OCI-M1 (cell line): Measurements from ENCODE around the gene TXNRD1.

Source experiments
- DNase-seq: peaks from one replicate; lab custom pipeline; 2025; lab: John Stamatoyannopoulos, UW

The TXNRD1 gene

DNA sequence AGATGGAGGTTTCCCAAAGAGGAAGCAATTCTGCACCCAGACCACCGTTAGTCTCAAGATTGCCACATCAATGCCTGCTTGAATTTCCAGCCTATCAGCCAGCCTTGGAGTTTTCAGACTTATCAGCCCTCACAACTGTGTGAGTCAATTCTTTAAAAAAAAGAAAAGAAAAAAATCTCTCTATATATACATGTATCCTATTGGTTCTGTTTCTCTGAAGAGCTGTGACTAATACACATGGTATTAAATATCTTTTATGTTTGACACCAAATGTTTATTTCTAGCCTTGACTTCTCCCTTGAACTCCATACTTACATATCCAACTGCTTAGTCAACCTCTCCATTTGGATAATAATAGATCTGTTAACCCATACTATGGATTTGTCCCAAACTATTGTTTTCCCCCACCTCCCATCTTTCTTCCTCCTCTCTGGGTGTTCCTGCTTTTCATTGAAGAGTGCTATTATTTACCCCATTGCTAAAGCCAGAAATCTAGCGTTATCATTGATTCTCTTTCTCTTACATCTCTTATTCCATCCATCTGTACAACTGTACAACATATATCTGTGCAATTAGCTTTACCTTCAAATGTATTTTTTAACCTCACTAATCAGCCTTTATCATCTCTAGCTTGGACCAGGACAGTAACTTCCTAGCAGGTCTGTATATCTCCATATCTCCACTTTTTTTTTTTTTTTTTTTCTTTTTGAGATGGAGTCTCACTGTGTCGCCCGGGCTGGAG lies 65.3 kb downstream of the TXNRD1 start:
- peak; percentile 83 for DNase-seq

DNA sequence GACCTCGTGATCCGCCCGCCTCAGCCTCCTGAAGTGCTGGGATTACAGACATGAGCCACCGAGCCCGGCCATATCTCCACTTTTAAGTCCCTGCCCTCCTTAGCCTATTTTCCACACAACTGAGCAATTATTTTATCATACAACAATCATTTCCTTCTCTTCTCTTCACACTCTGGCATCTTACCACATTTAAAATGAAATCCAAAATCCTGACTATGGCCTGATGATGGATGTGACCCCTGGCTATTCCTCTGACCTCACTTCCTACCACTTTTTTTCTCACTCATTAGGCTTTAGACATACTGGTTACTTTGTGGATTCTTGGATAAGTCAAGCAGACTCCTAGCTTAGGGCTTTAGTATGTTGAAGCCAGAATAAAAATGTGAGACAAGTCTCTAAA lies 66.1 kb downstream of the TXNRD1 start:
- DNase-seq = no peak

DNA sequence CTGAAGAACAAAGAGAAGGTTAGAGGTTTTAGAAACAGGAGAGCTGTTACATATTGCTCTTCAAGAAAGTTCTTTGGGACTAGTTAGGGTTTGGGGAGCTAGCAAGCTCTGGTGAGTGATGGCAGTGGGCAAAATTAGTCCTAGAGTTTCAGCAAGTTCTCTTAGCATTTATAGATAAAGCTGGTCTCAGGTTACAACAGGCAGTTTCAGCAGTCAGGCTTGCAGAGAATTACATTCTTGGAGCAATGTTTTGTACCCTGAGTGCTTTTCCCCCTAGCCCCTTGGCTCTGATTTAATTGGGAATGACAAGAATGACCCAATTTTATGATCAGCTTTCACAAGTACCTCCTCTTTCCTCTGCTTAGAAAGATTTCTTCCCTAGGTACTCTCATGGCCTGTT lies 66.5 kb downstream of the TXNRD1 start:
- DNase-seq = peak; percentile 16

DNA sequence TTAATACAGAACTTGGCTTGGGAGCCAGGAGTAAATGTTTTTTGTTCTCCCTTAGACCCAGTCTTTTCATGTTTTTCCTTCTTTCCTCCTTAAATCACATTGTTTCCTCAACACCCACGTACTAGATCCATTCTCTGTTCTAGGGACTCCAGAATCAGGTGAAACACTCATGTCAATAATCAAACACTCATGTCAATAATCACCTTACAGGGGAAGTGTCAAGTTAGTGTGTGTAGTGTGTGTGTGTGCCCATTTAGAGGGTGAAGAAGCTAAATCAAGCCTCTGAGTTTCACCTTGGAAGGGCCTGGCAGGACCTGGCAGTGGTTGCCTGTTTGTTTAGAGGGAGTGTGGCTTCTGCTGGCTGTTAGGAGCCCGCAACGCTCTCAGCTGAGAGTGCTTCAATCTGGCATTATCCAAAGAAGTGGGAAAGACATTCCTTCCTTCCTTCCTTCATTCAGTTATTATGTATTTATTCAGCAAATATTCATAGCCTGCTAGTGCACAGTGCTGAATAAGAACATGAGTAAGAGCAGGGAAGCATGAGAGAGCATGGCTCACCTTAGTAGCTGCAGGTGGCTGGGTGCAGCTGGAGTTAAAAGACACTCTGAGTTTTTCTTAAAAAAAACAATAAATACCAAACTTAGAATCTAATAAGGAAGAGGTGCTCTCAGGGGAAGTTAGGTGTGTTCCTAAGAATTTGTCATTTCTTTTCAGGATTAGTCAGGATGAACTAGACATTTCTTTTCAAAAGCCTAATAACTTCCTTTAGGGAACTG lies 70.3 kb downstream of the TXNRD1 start:
- no peak for DNase-seq

DNA sequence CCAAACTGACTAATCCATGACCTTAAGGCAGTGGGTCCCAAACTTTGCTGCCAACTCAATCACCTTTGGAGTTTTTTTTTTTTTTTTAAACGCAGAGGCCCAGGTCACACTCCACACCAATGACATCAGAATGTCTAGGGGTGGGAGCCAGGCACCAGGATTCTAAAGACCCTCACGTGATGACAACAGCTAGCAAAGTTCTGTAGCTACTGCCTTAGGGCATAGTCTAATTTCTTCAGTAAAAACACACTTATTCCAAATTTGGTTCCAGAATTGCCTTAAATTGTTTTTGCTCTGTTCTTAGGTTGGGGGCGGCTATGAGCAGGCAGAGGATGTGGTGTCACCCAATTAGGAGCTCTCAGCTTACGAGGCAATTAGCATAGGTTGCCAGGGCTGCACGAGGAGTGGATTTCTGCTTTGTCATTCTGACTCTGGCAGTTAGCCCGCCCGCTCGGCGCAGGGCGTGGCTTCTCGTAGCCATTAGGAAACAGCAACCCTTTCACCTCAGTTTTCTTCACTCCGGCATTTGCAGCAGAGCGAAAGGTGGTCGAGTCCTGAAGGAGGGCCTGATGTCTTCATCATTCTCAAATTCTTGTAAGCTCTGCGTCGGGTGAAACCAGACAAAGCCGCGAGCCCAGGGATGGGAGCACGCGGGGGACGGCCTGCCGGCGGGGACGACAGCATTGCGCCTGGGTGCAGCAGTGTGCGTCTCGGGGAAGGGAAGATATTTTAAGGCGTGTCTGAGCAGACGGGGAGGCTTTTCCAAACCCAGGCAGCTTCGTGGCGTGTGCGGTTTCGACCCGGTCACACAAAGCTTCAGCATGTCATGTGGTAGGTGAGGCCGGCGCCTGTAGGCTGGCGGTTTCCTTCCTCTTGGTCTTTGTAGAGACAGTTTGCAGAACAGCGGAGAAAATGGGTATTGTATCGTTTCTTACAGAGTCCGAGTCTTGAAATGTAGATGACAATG lies 71.2 kb downstream of the TXNRD1 start:
- peak; percentile 99 for DNase-seq

DNA sequence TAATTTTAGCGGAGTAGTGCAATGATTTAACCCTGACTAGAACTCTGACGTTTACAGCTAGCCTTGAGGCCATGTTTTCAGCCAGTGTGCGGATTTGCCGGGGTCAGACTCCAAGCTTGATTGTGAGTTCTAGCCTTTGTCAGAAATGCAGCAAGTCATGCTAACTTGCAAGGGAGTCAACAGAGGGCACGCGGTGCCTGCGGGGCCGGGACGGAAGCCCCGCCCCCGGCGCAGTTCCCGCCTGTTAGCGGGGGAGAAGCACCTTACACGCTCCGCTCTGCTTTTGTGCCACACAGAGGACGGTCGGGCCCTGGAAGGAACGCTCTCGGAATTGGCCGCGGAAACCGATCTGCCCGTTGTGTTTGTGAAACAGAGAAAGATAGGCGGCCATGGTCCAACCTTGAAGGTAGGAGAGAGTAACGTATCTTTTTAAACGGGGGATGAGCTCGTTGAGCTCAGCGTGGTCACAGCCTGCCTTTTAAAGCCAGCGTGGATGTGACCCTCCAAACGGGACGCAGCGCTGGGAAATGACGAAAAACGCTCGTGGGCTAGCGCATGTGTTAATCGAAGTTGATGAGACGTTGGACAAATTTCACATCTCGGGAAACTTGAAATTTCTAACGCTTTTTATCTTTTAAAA lies 73.2 kb downstream of the TXNRD1 start:
- DNase-seq = peak; percentile 96

DNA sequence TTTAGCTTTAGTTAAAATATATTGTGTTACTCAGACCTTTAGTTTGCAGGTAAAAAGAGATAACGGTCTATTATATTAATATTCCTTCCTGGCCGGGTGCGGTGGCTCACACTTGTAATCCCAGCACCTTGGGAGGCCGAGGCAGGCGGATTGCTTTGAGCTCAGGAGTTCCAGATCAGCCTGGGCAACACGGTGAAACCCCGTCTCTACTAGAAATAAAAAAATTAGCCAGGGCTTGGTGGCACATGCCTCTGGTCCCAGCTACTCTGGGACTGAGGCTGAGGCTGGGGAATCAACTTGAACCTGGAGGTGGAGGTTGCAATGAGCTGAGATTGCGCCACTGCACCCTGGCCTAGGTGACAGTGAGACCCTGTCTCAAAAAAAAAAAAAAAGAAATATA lies 74.7 kb downstream of the TXNRD1 start:
- no peak for DNase-seq

DNA sequence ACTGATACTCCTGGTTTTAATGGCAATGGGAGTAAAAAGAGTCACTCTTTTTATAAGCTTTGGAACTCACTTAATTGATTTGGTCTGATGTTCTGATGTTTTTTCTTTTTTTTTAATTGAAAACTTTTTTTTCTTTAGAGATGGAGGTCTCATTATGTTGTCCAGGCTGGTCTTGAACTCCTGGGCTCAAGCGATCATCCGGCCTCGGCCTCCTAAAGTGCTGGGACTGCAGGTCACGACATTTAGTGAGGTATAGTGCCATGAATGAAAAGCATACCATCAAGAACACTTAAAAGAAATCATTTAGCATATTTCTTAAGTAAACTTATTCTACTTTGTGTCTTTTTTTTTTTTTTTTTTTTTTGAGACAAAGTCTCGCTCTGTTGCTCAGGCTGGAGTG lies 75.3 kb downstream of the TXNRD1 start:
- DNase-seq = no peak

DNA sequence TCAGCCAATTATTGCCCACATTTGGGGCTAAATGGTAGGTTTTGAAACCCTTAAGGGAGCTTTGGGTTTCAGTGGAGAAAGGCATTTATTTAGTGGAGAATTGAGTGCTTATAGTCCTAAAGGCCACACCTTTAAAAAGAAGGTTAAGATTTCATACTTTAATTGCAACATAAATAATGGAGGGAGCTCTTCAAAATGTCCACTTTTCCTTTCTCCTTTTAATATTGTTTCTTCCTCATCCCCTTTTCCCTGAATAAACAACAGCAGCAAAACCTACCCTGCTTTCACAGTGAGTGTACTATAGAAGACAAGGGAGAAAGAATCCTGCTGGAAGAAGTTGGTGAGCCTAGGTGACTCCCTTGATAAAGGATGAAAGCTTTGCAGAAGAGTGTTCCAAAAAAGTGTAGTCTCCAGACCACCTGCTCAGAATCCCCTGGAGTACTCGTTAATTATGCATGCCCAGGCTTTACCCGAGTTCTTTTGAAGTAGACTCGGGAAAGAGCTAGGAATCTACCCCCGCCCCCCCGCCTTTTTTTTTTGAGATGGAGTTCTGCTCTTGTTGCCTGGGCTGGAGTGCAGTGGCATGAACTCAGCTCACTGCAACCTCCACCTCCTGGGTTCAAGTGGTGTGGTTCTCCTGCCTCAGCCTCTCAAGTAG lies 76.4 kb downstream of the TXNRD1 start:
- DNase-seq = no peak

DNA sequence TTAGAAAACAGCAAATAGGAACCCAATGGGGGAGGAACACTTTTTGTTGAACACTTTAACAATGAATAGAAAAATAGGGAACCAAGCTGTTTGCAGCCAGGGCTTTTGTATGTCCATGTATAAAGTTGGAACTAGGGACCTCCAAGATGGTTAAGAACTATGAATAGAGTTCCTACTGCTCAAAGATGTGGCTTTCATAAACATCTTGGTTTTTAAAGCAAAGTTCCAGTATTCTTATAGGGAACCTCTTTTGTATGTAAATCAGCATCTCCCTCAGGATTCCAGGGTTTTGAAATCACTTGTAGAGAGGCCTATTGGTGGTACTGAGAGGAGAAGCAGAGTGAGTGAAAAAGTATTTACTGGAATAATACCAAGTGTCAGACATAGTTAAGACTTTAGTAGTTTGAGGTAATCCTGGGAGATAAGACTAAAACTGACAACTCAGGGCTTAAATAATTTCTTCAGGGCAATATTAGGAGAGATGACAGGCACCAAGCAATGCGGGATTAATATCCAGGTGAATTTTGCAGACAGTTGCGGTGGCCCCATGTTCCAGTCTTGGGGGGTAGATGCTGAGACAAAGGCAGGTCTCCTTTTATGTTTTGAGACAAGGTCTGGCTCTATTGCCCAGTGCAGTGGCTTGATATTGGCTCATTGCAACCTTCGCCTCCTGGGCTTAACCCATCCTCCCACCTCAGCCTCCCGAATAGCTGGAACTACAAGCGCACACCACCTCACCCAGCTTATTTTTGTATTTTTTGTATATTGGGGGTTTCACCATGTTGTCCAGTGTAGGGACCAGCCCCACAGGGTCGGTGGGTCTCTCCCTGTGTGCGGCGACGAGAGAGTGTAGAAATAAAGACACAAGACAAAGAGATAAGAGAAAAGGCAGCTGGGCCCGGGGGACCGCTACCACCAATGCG lies 77.6 kb downstream of the TXNRD1 start:
- DNase-seq = no peak

DNA sequence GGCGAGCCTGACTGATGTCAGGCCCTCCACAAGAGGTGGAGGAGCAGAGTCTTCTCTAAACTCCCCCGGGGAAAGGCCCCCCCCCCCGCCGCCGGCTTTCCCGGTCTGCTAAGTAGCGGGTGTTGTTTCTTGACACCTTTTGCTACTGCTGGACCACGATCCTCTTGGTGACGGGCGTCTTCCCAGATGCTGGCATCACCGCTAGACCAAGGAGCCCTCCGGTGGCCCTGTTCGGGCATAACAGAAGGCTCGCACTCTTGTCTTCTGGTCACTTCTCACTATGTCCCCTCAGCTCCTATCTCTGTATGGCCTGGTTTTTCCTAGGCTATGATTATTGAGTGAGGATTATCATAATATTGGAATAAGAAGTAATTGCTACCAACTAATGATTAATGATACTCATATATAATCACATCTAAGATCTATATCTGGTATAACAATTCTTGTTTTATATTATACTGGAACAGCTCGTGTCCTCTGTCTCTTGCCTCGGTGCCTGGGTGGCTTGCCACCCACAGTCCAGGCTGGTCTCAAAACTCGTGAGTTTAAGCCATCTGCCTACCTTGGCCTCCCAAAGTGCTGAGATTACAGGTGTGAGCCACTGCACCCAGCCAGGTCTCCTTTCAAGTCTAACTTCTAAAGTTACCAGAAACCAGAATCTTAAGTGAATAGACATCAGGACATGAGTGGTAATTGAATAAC lies 78.7 kb downstream of the TXNRD1 start:
- peak; percentile 50 for DNase-seq

DNA sequence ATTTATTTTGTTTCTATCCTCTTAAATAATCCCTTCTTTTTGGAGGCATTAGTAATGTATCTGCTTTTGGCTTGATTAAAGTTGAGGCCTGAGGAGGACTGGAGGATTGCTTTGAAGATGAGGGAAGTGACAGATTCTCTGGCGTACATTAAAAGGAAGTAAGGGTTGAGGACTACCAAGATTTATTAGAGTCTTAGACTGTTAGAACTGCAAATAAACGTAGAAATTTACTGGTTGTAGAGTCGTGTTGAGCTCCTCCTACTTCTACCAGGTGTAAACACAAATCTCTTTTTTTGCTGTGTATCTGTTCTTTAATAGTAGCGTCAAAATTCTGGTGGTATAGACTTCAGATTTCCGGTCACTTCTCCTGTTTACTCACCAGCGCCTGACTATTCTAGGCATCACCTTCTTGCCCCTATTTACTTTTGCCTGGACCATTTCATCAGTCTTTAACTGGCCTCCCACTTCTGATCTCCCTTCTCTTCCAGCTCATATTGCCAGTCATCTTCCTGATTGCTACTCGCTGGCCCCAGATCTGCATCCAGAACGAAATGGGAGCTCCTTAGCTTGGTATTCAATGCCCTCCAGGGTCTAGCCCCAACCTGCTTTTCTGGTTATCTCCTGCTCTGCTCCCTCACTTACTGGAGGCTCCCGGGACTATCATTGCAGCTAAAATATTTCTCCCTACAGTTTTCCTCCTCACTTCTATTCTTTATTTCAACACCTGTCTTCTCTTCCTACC lies 79.5 kb downstream of the TXNRD1 start:
- DNase-seq = no peak

DNA sequence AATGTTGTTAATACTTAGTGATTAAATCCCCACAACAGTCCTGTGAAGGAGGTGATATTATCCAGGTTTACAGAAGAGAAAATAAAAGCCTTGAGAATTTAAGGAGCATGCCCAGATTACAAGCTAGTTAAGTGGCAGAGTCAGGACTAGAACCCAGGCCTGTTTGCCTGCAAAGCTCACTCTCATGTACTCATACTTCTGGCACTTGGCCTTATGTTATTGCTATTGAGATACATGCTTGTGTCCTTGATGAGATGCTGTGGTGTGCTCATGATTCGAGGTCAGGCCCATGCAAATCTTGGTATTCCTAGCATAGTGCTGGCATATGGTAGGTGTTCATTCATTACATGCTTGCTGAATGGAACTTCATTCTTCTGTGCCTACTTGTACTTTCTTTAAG lies 80.4 kb downstream of the TXNRD1 start:
- no peak for DNase-seq

DNA sequence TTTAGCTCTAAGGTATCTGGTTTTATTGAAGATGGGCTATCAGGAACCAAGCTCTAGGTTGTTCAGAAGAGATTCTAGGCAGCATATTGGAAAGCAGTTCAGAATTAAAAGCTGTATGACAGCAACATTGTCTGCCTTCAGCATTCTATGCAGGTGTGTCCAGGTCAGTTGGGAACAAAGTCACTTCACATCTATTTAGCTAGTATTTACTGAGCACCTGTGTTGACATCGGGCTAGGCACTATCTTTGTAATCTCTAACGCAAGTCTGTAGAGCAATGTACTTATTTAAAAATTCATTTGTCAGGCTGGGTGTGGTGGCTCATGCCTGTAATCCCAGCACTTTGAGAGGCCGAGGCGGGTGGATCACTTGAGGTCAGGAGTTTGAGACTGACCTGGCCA lies 81.1 kb downstream of the TXNRD1 start:
- no peak for DNase-seq

DNA sequence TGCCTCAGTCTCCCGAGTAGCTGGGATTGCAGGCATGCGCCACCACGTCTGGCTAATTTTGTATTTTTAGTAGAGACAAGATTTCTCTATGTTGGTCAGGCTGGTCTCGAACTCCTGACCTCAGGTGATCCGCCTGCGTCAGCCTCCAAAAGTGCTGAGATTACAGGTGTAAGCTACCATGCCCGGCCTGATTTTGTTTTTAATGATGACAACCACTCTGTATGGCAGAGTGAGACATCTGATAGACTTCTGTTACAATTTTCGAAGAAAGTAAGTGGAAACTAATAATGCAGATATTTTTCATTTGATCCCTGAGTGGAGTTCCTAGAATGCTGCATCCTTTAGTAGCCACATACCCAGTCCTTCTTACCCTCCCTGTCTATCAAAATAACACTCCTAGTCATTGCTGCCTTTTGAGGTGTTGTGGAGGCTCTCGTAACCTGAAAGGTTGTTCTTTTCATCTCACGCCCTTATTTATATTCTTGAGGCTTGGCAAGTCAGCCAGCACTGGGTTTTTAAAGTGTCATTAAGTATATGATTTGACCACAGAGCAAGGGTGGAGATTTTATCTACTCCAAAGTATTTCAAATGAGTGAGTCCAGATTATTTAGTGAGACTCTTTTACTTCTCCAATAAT lies 82.0 kb downstream of the TXNRD1 start:
- DNase-seq = no peak

DNA sequence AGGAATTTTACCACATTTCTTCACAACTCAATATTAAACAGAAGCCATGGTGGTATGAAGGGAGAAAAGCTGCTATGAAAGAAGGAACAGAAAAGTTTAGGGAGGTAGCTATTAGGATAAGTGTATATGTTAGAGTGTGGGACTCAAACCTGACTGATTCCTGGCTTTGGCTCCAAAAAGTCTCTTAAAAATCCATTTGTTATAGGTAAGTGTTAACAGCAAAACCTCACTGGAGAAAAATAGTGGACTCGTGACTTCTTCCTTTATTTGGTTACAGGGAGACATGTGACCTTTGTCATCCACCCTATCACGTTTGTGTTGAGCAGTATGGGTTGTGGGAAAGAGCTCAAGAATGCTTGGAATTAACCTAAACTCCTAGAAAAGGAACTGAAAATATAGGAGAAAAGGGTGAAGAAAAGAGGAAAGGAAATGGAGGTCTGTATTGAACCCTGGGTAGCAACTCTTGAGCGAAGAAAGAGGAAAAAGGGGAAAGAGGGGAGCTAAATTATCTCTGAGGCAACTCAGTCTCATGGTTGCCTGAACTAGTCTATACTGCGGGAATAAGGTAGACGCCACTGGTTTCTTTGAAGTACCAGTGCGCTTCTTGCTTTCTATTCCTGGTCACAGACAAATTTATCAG lies 84.4 kb downstream of the TXNRD1 start:
- DNase-seq = no peak

DNA sequence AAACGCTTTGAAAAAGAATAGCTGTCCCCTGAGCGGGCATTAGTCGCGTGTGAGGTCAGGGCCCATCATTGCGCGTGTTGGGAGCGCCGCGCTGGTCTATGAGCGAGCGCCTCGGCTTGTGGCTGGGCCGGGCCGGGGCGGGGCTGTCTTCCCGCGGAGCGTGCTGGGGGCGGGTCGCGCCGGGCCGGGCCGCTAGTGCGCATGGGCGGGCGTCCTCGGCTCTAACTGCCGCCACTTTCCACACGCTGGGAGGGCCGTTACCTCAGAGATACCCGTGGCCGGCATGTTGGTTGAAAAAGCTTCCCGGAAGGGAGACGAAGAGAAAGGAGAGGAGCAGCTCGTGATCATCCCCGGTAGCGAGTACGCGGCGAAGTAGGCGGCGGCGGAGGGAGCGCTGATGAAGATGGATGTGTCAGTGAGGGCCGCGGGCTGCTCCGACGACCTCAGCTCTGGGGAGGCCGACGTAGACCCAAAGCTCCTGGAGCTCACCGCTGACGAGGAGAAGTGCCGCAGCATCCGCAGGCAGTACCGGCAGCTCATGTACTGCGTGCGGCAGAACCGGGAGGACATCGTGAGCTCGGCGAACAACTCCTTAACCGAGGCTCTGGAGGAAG lies 88.1 kb downstream of the TXNRD1 start, which contains the start of gene EID3:
TSS of gene EID3 (plus strand) at position 202 of the 614 bp plus-strand sequence. CDS start at position 398, 196 bp downstream.
- peak; percentile 85 for DNase-seq
